Natural killer cell (primary cell): Measurements from ENCODE around the gene SRXN1. TPM values are rescaled to one million over a fixed set of nuclear protein-coding genes. Genes with fewer than 3 reads are reported as not detected.

Experiments
- ATAC-seq, 3 donors: fragments of 150-1000 bp in 2 of 3; fragments of 200-7000 bp in 1 of 3; cut with Tn5 transposase; 1 replicate in 1 of 3; 2 replicates in 2 of 3; pipeline ENCODE4 v1.10.0; 2021; ENCODE audit warnings: mild to moderate bottlenecking in 2 of 3, moderate library complexity in 2 of 3
- DNase-seq, 2 donors: peaks; one replicate each; pipeline versions ENCODE4 v3.0.0 to v3.0.0-alpha.2; 2013 to 2021; ENCODE audit warnings: mixed read lengths in 1 of 2
- H3K27ac ChIP-seq: one replicate; pipeline ENCODE4 v1.5.1; 2013; ENCODE audit warnings: mild to moderate bottlenecking, low read length
- H3K27me3 ChIP-seq: one replicate; pipeline ENCODE4 v1.6.1; 2013; ENCODE audit warnings: low read length; ENCODE audit not compliant: control insufficient read depth, insufficient read depth
- H3K36me3 ChIP-seq: one replicate; pipeline ENCODE4 v1.6.1; 2013; ENCODE audit warnings: low read length; ENCODE audit not compliant: control insufficient read depth, insufficient read depth
- H3K4me1 ChIP-seq: one replicate; pipeline ENCODE4 v1.6.1; 2013; ENCODE audit warnings: low read length; ENCODE audit not compliant: control insufficient read depth, insufficient read depth
- H3K4me3 ChIP-seq: one replicate; pipeline ENCODE4 v1.5.1; 2013; ENCODE audit warnings: low read length
- H3K9me3 ChIP-seq: one replicate; pipeline ENCODE4 v1.6.1; 2013; ENCODE audit warnings: low read length; ENCODE audit not compliant: control insufficient read depth, insufficient read depth
- H3K27ac Mint-ChIP-seq, 2 donors: one replicate each; pipeline ENCODE4 v1.8.0; 2022; ENCODE audit warnings: mild to moderate bottlenecking in 2 of 2, mixed read lengths in 2 of 2, moderate library complexity in 1 of 2
- H3K27me3 Mint-ChIP-seq, 2 donors: one replicate each; pipeline ENCODE4 v1.8.0; 2022; ENCODE audit warnings: low read depth in 2 of 2, mixed read lengths in 2 of 2
- H3K36me3 Mint-ChIP-seq: one replicate; pipeline ENCODE4 v1.8.0; 2022; ENCODE audit warnings: mixed read lengths
- H3K4me1 Mint-ChIP-seq, 2 donors: one replicate each; pipeline ENCODE4 v1.8.0; 2022; ENCODE audit warnings: mixed read lengths in 2 of 2
- H3K4me3 Mint-ChIP-seq: one replicate; pipeline ENCODE4 v1.8.0; 2022; ENCODE audit warnings: mild to moderate bottlenecking, moderate library complexity, mixed read lengths
- H3K9me3 Mint-ChIP-seq, 2 donors: one replicate each; pipeline ENCODE4 v1.8.0; 2022; ENCODE audit warnings: mixed read lengths in 2 of 2
- WGBS: methylation state at CpG from one replicate; pipeline ENCODE4 v1.1.7; 2013; ENCODE audit warnings: missing lambda C conversion rate; ENCODE audit not compliant: insufficient coverage; 5-methylcytosine and 5-hydroxymethylcytosine counted together
- intact Hi-C: fragments of 100-400 bp; cut with micrococcal nuclease; formaldehyde crosslinking; loops from one replicate; pipeline ENCODE4 v1.14.2; 2022
- total RNA-seq, 4 donors: library from RNA; stranded (reverse); fragments of 120-200 nt in 1 of 4; gene quantifications; one replicate each; pipeline versions ENCODE4 v1.2.3 to v1.2.4, GENCODE V29; 2013 to 2022
- TF ChIP-seq, protein P1 (sequence below): fragments of 200-600 bp; IDR thresholded peaks from one replicate; pipeline ENCODE4 v1.8.0; 2022; ENCODE audit warnings: antibody characterized with exemption

The SRXN1 gene
- total RNA-seq, 3 donors from 2014 or later (not counting 1 experiment from before 2014, with no cell fraction given), result 9.1 to 16.7 (median 11.6) TPM

DNA sequence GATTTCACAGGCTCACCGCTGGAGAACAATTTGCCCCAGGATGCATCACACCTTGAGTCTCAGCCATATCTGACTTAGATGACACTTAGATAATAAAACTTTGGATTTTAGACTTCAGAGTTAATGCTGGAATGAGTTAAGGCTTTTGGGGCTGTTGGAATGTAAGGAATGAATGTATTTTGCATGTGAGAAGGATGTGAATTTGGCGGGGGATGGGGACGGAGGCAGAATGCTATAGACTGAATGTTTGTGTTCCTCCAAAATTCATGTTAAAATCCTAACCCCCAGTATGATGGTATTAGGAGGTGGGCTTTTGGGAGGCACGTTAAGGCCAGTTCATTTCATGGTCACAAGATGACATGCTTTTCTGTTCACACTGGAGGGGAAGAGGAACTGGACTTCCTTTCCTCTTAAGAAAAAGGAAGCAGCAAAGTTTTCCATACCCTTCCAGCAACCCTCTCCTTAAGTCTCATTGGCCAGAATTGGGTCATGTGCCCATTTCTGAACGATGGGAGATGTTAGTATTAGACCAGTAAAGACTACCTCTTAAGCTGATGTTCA, 5.8 kb upstream of the SRXN1 start:
- TF ChIP-seq, protein P1, sequence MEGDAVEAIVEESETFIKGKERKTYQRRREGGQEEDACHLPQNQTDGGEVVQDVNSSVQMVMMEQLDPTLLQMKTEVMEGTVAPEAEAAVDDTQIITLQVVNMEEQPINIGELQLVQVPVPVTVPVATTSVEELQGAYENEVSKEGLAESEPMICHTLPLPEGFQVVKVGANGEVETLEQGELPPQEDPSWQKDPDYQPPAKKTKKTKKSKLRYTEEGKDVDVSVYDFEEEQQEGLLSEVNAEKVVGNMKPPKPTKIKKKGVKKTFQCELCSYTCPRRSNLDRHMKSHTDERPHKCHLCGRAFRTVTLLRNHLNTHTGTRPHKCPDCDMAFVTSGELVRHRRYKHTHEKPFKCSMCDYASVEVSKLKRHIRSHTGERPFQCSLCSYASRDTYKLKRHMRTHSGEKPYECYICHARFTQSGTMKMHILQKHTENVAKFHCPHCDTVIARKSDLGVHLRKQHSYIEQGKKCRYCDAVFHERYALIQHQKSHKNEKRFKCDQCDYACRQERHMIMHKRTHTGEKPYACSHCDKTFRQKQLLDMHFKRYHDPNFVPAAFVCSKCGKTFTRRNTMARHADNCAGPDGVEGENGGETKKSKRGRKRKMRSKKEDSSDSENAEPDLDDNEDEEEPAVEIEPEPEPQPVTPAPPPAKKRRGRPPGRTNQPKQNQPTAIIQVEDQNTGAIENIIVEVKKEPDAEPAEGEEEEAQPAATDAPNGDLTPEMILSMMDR, result no peak
- Histone ChIP-seq H3K4me3 (no peak overlapping the region), H3K36me3 (no peaks in the 10 kb centered on the region), H3K27ac (no peak overlapping the region), H3K27me3 (peaks cover 10% of the 10 kb centered on the region), H3K4me1 (peaks cover 11% of the 10 kb centered on the region), H3K9me3 (no peaks in the 10 kb centered on the region)
- no peak overlapping the region for H3K4me3 Mint-ChIP-seq
- peaks cover 6 to 19% of the 10 kb centered on the region in 2 donors for H3K4me1 Mint-ChIP-seq
- no peak for DNase-seq
- intact Hi-C loops, result no loop called here
- no peaks in the 10 kb centered on the region for H3K9me3 Mint-ChIP-seq
- peaks cover 38 to 45% of the 10 kb centered on the region in 2 donors for H3K27me3 Mint-ChIP-seq
- no peaks in the 10 kb centered on the region for H3K36me3 Mint-ChIP-seq
- no peak overlapping the region for H3K27ac Mint-ChIP-seq
- no peak for ATAC-seq
- 79% methylated on average over 4 of the region's 5 CpGs for WGBS

DNA sequence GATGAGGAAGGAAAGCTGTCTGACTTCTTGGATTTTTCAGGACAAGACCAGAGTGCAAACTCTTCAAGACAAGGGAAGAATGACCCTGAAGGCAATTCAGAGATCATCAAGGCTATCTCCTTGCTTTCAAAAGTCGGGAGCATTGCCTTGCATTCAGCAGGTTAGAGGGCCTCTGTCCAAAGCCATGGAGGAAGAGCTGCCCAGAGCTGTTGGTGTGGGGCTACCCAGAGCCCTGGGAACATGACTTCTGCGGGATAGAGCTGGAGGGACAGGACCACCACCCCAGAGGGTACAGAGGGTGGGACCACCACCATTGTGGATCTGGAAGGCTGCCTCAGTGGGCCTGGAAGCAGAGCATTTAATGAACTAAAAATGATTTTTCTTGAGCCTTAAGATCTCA, 5.2 kb upstream of the SRXN1 start:
- Histone ChIP-seq H3K4me3 (no peak overlapping the region), H3K9me3 (no peaks in the 10 kb centered on the region), H3K36me3 (no peaks in the 10 kb centered on the region), H3K27me3 (peaks cover 10% of the 10 kb centered on the region), H3K4me1 (peaks cover 15% of the 10 kb centered on the region), H3K27ac (no peak overlapping the region)
- DNase-seq, result no peak
- H3K36me3 Mint-ChIP-seq, result no peaks in the 10 kb centered on the region
- ATAC-seq, result no peak
- 74% methylated on average over 2 of the region's 2 CpGs for WGBS
- H3K9me3 Mint-ChIP-seq, result no peaks in the 10 kb centered on the region
- TF ChIP-seq, protein P1, result no peak
- peaks cover 10 to 21% of the 10 kb centered on the region in 2 donors for H3K4me1 Mint-ChIP-seq
- H3K27ac Mint-ChIP-seq, result no peak overlapping the region
- intact Hi-C loops, result no loop called here
- H3K27me3 Mint-ChIP-seq, result peaks cover 37 to 43% of the 10 kb centered on the region in 2 donors
- no peak overlapping the region for H3K4me3 Mint-ChIP-seq

DNA sequence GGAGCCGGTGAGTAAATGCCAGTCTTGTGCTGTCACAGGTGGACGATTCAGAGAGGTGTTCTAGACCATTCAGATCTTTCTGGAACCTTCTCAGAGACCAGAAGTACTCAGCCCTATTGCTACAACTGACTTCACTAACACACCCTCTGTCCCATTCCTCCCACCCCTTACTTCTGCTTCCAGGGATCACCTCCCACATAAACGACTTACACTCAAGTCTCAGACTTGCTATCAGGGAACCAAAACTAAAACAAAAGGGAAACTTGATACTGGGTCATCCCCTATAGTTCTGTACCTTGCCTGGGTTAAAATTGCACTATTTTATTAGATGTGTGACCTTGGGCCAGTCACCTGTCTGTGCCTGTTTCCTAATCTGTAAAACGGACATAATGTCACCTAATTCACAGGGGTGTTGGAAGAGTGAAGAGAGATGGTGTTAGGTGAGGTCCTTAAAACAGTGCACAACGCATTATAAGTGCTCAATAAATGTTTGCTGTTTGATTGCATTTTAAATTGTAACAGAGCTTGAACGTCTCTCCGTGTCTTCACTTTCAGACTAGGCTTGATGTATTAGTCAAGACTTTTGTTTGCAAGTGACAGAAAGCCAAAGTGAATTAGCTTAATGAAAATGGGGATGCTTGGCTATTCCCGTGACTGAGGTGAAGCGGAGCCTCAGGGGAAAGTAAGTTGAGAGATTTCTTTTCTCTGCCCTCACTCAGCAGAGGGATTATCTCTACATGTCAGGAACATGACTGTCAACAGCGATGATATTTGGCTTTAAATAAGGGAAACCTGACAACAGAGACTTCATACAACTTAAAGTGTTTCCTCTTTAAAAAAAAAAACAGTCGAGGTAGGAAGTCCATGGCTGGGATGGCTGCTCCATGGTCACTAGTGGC, 3.0 kb upstream of the SRXN1 start:
- Mint-ChIP-seq H3K36me3 (no peaks in the 10 kb centered on the region), H3K4me1 (peaks cover 26 to 35% of the 10 kb centered on the region in 2 donors), H3K27me3 (peaks cover 27 to 28% of the 10 kb centered on the region in 2 donors), H3K9me3 (no peaks in the 10 kb centered on the region), H3K4me3 (no peak overlapping the region), H3K27ac (no peak overlapping the region)
- Histone ChIP-seq H3K4me1 (peaks cover 22% of the 10 kb centered on the region), H3K27ac (no peak overlapping the region), H3K27me3 (peaks cover 1% of the 10 kb centered on the region), H3K36me3 (no peaks in the 10 kb centered on the region), H3K4me3 (no peak overlapping the region), H3K9me3 (no peaks in the 10 kb centered on the region)
- TF ChIP-seq, protein P1, result no peak
- no peak for DNase-seq
- 82% methylated on average over 11 of the region's 11 CpGs for WGBS
- intact Hi-C loops, result no loop called here
- no peak for ATAC-seq
